Omental fat pad (tissue), 4 donors: ENCODE results near the gene ERC2. TPM values are rescaled to one million over a fixed set of nuclear protein-coding genes. Genes with fewer than 3 reads are reported as not detected.
"Not testable (repeated sequence)": the region's sequence is repeated elsewhere in the genome, so short reads cannot be mapped to it uniquely, and the experiment has no call there.

Source experiments
- ATAC-seq: fragments of 150-250 bp; one replicate; pipeline ENCODE4 v1.9.1; 2016; ENCODE audit warnings: mild to moderate bottlenecking, moderate library complexity; ENCODE audit not compliant: low FRiP score
- DNase-seq: peaks from one replicate; pipeline ENCODE4 v3.0.0-alpha.2; 2019; ENCODE audit warnings: low spot score
- CTCF ChIP-seq, 3 donors: fragments of 450-650 bp; IDR thresholded peaks; one replicate each; pipeline ENCODE4 v1.5.1; 2016 to 2017; ENCODE audit warnings: antibody characterized with exemption in 3 of 3, mild to moderate bottlenecking in 3 of 3, moderate library complexity in 2 of 3
- total RNA-seq, 4 donors: library from RNA; depleted of rRNA; stranded (reverse); fragments of >200 nt; gene quantifications; one replicate each; pipeline ENCODE4 v1.1.0, GENCODE V29; 2016

Gene ERC2
- total RNA-seq, 4 donors from 2014 or later, result 0.75 to 4.2 (median 2.3) TPM; not detected in 1

DNA sequence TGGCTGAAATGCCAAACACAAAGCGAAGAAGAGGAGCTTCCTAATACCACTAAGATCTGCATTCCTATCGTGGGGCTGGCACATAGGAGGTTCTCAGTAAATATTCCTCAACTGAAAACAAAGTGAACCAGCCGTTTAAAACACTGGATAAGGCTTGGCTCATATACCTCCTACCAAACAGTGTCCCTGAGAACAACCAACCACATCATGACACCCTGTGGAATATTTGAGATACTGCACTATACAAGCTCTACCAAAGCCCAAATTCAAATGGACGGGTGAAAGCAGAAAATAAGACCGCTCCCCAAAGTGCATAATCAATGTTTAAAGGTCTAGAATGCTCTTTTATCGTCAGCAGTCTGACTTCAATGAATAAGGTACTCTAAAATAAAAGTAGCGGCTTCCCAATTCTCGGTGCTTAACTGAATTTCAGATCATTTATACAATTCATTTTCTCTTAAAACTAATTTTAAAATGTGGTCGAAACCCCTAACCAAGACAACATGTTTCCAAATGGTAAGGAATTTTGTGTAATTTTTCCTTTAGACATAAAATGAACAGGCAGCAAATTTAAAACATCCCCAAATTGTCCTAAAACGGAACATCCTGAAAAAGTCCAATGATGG lies 425.8 kb downstream of the ERC2 start:
- no peak for TF ChIP-seq CTCF (IDR thresholded peaks at IDR 0.05)

GRCh38 chr3:56025326-56025725 lies 442.9 kb downstream of the ERC2 start:
- no peak for ATAC-seq
- no peak for TF ChIP-seq CTCF (IDR thresholded peaks at IDR 0.05)
- no peak for DNase-seq

More for the DNA sequence above, 425.8 kb downstream of the ERC2 start:
- peak; percentile 76 for ATAC-seq
- no peak for DNase-seq

DNA sequence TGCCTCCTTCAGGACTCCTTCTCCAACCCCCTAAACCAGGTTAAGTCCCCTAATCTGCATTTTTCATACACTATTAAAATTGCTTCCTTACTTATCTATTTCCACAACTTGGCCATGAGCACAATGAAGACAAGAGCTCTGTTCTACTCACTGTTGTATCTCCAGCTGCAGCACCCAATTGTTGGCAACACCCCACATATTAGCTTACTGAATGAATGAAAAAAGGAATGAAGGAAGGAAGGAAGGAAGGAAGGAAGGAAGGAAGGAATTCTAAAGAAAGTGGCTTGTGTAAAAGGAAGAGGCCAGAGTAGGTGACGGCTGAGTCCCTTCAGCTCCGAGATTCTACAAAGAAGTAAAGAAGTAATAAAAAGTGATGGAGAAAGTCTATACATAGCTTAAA lies 444.7 kb downstream of the ERC2 start:
- ATAC-seq (no peak), DNase-seq (no peak)
- TF ChIP-seq CTCF (IDR thresholded peaks at IDR 0.05), result no peak

GRCh38 chr3:56022619-56023018 lies 445.6 kb downstream of the ERC2 start:
- ATAC-seq (peak; percentile 84), DNase-seq (no peak)
- TF ChIP-seq CTCF (IDR thresholded peaks at IDR 0.05), result no peak

- DNase-seq (no peak), ATAC-seq (no peak)
- no peak for TF ChIP-seq CTCF (IDR thresholded peaks at IDR 0.05)
These were observed 448.6 kb downstream of the ERC2 start for GRCh38 chr3:56019490-56020146.

DNA sequence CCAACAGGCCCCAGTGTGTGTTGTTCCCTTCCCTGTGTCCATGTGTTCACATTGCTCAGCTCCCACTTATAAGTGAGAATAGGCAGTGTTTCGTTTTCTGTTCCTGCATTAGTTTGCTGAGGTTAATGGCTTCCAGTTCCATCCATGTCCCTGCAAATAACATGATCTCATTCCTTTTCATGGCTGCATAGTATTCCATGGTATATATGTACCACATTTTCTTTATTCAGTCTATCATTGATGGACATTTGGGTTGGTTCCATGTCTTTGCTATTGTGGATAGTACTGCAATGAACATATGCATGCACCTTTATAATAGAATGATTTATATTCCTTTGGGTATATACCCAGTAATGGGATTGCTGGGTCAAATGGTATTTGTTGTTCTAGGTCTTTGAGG lies 452.9 kb downstream of the ERC2 start:
- not testable (repeated sequence) for ATAC-seq, DNase-seq

GRCh38 chr3:56012721-56013120 lies 455.5 kb downstream of the ERC2 start:
- DNase-seq (no peak), ATAC-seq (no peak)
- TF ChIP-seq CTCF (IDR thresholded peaks at IDR 0.05), result no peak
